Nephron progenitor cell (in vitro differentiated cells): ENCODE results near the gene SLC25A51.

Experiments
- DNase-seq: peaks from one replicate; pipeline ENCODE4 v3.0.0; 2021
- H3K27ac Mint-ChIP-seq: 2 replicates; pipeline ENCODE4 v1.8.0; 2021; ENCODE audit warnings: mild to moderate bottlenecking, moderate library complexity, mixed read lengths
- H3K27me3 Mint-ChIP-seq: 2 replicates; pipeline ENCODE4 v1.8.0; 2021; ENCODE audit warnings: mild to moderate bottlenecking, low read depth, mixed read lengths; ENCODE audit not compliant: poor library complexity
- H3K36me3 Mint-ChIP-seq: 2 replicates; pipeline ENCODE4 v1.8.0; 2021; ENCODE audit warnings: low read depth, mixed read lengths
- H3K4me1 Mint-ChIP-seq: 2 replicates; pipeline ENCODE4 v1.8.0; 2021; ENCODE audit warnings: mixed read lengths
- H3K4me3 Mint-ChIP-seq: 2 replicates; pipeline ENCODE4 v1.8.0; 2021; ENCODE audit warnings: mild to moderate bottlenecking, moderate library complexity, mixed read lengths
- H3K9me3 Mint-ChIP-seq: 2 replicates; pipeline ENCODE4 v1.8.0; 2021; ENCODE audit warnings: mild to moderate bottlenecking, moderate library complexity, mixed read lengths
- TF ChIP-seq, protein P1 (sequence below): fragments of 200-600 bp; sonication (generic); IDR thresholded peaks from 2 replicates; pipeline ENCODE4 v1.5.0; 2021; ENCODE audit warnings: antibody characterized with exemption

SLC25A51 gene

DNA sequence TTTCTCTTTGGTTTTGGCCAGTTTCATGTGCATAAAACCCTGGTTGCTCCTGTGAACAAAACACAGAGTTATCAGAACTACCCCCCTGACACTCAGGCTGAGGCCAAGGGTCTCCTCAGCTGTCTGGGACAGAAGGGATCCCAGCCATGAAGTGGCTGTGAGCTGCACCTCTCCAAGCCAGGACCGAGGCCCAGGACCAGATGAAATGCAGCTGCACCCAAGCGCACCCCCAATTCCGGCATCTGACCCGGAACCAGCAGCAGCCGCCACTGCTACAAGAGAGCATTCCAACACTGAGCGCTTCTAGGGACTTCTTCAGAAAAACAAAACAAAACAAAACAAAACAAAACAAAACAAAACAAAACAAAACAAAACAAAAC is 16.0 kb upstream of the SLC25A51 start:
- Mint-ChIP-seq H3K4me3 (no peak overlapping the region), H3K9me3 (no peaks in the 10 kb centered on the region), H3K4me1 (peaks cover 81% of the 10 kb centered on the region), H3K27me3 (peaks cover 4% of the 10 kb centered on the region), H3K27ac (no peak overlapping the region), H3K36me3 (no peaks in the 10 kb centered on the region)
- TF ChIP-seq, protein P1, sequence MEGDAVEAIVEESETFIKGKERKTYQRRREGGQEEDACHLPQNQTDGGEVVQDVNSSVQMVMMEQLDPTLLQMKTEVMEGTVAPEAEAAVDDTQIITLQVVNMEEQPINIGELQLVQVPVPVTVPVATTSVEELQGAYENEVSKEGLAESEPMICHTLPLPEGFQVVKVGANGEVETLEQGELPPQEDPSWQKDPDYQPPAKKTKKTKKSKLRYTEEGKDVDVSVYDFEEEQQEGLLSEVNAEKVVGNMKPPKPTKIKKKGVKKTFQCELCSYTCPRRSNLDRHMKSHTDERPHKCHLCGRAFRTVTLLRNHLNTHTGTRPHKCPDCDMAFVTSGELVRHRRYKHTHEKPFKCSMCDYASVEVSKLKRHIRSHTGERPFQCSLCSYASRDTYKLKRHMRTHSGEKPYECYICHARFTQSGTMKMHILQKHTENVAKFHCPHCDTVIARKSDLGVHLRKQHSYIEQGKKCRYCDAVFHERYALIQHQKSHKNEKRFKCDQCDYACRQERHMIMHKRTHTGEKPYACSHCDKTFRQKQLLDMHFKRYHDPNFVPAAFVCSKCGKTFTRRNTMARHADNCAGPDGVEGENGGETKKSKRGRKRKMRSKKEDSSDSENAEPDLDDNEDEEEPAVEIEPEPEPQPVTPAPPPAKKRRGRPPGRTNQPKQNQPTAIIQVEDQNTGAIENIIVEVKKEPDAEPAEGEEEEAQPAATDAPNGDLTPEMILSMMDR = no peak
- no peak for DNase-seq

DNA sequence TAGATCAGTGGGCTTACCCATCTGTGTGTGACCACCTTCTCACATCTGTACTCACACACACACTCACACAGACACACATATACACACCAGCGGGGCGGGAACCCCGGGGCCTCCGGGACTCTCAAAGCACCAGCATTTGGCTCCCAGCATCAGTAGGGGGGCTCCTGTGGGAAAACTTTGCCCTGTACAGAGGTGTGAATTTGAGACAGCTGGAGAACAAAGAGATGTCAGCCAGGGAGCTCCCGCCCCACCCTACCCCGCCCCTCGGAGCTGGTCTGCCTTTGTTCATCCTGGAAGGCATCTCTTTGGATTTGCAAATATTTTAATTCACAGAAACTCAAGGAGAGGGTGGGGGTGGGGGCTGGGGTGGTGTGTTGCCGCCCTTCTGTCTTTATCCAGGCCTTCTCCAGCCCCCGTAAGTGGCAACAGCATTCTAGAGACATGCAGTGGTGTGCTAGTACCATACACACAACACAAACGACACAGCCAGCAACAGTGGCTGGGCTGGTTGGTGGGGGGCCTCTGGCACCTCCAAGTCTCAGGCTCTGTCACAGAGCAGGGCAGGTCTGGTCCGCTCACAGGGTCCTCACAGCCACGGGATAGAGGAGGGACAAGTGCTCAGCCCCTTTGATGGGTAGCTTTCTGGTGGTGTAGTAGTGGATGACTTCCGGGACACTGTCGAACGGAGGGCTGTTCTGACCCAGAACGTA is 15.5 kb upstream of the SLC25A51 start:
- H3K4me3 Mint-ChIP-seq = no peak overlapping the region
- H3K27ac Mint-ChIP-seq = no peak overlapping the region
- no peaks in the 10 kb centered on the region for H3K36me3 Mint-ChIP-seq
- TF ChIP-seq, protein P1 = no peak
- no peaks in the 10 kb centered on the region for H3K9me3 Mint-ChIP-seq
- DNase-seq = no peak
- peaks cover 80% of the 10 kb centered on the region for H3K4me1 Mint-ChIP-seq
- peaks cover 4% of the 10 kb centered on the region for H3K27me3 Mint-ChIP-seq

DNA sequence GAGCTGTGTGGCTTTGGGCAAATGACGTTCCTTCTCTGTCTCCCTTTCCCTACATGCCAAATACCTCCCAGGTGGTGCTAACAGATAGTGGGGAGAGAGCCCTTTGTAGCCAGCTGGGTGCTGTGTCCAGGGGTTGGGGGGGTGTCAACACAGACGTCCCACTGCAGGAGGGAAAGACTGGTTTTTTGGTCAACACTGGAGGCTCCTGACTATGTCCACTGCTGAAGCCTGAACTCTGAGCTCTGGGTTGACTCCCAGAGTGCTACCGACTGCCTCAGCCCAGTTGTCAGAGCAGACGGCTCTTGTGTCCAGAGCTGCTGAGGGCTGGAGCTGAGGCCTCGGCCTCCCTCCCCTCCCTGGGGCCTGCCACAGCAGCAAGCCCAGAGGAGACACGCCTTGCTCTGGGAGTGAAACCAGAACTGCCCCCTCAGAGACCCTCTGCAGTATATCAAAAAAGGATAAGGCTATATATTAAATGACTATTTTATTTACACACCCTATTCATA is 14.8 kb upstream of the SLC25A51 start:
- DNase-seq = no peak
- Mint-ChIP-seq H3K4me3 (no peak overlapping the region), H3K27me3 (peaks cover 4% of the 10 kb centered on the region), H3K9me3 (no peaks in the 10 kb centered on the region), H3K27ac (no peak overlapping the region), H3K4me1 (peaks cover 77% of the 10 kb centered on the region), H3K36me3 (no peaks in the 10 kb centered on the region)
- TF ChIP-seq, protein P1 = no peak

DNA sequence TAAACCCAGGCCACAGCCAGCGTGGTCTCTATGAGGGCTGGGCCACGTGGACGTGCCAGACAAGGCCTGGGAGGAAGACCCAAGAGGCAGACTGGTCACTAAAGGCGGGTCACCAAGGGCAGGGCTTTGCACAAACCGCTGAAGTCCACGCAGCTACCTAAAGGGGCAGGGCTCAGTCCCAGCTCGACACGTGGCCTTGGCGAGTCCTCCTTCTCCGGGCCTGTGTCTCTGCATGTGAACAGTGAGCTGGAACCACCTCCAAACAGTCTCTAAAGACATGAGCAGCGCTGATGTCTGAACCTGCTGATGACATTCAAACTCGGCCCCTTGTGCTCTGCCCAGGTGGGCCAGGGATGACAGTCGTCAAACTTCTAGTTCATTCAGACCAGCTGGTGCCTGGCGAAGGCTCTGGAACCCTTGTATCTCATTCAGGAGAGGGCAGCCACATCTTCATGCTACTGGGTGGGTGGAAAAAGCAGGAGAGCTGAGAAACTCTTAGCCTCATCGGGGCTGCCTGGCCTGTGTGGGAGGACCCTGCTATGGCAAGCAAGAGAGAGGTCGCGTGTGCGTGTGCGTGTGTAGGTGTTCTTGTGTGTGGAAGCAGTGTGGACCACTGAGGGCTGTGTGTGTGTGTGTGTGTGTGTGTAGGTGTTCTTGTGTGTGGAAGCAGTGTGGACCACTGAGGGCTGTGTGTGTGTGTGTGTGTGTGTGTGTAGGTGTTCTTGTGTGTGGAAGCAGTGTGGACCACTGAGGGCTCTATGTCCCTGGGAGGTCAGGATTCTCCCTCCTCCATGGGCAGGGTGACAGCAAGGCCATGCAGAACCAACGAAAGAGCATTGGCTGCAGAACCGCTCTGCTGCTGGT is 14.1 kb upstream of the SLC25A51 start:
- peak overlapping the region; percentile 42 for H3K27ac Mint-ChIP-seq

DNA sequence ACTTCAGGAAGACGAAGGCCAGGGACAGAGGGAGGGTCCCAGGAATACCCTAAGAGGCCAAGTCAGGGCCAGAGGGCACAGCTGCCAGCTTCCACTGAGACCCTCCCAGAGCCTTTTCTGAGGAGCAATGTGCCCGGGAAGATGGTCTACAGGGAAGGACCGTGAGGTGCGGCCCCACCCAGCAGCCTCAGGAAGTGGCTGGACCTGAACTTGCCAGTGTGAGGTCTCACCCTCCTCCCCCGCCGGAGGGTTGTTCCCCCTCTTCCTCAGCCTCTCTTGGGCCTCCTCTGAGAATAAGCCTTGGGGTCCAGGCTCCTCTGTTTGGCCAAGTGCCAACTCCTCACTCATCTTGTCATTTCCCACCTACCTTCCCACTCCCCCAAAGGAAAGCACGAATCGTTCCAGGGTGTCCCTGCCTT is 13.4 kb upstream of the SLC25A51 start:
- TF ChIP-seq, protein P1 = no peak
- DNase-seq = no peak
- H3K27ac Mint-ChIP-seq = peak overlapping the region; percentile 42

More for the DNA sequence above, 14.1 kb upstream of the SLC25A51 start:
- H3K27me3 Mint-ChIP-seq = peaks cover 4% of the 10 kb centered on the region
- TF ChIP-seq, protein P1 = no peak
- no peaks in the 10 kb centered on the region for H3K36me3 Mint-ChIP-seq
- H3K9me3 Mint-ChIP-seq = no peaks in the 10 kb centered on the region
- peaks cover 75% of the 10 kb centered on the region for H3K4me1 Mint-ChIP-seq
- DNase-seq = no peak
- H3K4me3 Mint-ChIP-seq = no peak overlapping the region

More for the DNA sequence above, 13.4 kb upstream of the SLC25A51 start:
- Mint-ChIP-seq H3K4me1 (peaks cover 68% of the 10 kb centered on the region), H3K9me3 (no peaks in the 10 kb centered on the region), H3K4me3 (no peak overlapping the region), H3K36me3 (no peaks in the 10 kb centered on the region), H3K27me3 (peaks cover 4% of the 10 kb centered on the region)
